ENCODE results near the gene PLA2G12A. TPM values are rescaled to one million over a fixed set of nuclear protein-coding genes. Genes with fewer than 3 reads are reported as not detected.

PLA2G12A gene
- total RNA-seq, 1 experiment from 2014 or later: 20.7 TPM

GRCh38 chr4:109764376-109764775 lies 34.5 kb upstream of the PLA2G12A start:
- ATAC-seq (no peak), DNase-seq (ENCODE audit: low read depth, low spot score) (no peak)
- Histone ChIP-seq H3K4me1 (ENCODE audit: control insufficient read depth, insufficient read depth, low read length) (no peaks in the 10 kb centered on the region), H3K4me3 (ENCODE audit: low read depth in 2 of 2, low read length in 2 of 2) (no peak overlapping the region), H3K36me3 (ENCODE audit: control insufficient read depth, insufficient read depth, low read length) (no peaks in the 10 kb centered on the region), H3K9me3 (ENCODE audit: control insufficient read depth, insufficient read depth, low read depth, low read length) (no peaks in the 10 kb centered on the region), H3K27me3 (ENCODE audit: control insufficient read depth, insufficient read depth, low read length) (no peaks in the 10 kb centered on the region; the same call in 1 of the 2 replicates), H3K27ac (ENCODE audit: low read length) (no peak overlapping the region)
- CTCF ChIA-PET: no interaction called here
- POLR2A ChIA-PET: no interaction called here
- in situ Hi-C loops (cut with HindIII; ENCODE audit: low pct_unique_long_range_greater_than_20kb, low sequenced_read_pairs): no loop called here
- BruUV-seq (replicated peaks): no TSS peak
- no peak for TF ChIP-seq TCF7L2 (IDR thresholded peaks at IDR 0.05; ENCODE audit: low read depth, low read length)
- no peak for TF ChIP-seq POLR2AphosphoS5 (IDR thresholded peaks at IDR 0.05; ENCODE audit: low read depth, low read length)
- TF ChIP-seq CTCF (IDR thresholded peaks at IDR 0.05): no peak
- TF ChIP-seq, protein P1, sequence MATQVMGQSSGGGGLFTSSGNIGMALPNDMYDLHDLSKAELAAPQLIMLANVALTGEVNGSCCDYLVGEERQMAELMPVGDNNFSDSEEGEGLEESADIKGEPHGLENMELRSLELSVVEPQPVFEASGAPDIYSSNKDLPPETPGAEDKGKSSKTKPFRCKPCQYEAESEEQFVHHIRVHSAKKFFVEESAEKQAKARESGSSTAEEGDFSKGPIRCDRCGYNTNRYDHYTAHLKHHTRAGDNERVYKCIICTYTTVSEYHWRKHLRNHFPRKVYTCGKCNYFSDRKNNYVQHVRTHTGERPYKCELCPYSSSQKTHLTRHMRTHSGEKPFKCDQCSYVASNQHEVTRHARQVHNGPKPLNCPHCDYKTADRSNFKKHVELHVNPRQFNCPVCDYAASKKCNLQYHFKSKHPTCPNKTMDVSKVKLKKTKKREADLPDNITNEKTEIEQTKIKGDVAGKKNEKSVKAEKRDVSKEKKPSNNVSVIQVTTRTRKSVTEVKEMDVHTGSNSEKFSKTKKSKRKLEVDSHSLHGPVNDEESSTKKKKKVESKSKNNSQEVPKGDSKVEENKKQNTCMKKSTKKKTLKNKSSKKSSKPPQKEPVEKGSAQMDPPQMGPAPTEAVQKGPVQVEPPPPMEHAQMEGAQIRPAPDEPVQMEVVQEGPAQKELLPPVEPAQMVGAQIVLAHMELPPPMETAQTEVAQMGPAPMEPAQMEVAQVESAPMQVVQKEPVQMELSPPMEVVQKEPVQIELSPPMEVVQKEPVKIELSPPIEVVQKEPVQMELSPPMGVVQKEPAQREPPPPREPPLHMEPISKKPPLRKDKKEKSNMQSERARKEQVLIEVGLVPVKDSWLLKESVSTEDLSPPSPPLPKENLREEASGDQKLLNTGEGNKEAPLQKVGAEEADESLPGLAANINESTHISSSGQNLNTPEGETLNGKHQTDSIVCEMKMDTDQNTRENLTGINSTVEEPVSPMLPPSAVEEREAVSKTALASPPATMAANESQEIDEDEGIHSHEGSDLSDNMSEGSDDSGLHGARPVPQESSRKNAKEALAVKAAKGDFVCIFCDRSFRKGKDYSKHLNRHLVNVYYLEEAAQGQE (IDR thresholded peaks at IDR 0.05; ENCODE audit: insufficient read depth in 1 of 2, low read depth in 2 of 2, low read length in 1 of 2): no peak
- no peak for TF ChIP-seq SIN3A (IDR thresholded peaks at IDR 0.05; ENCODE audit: borderline replicate concordance, insufficient read depth, low read depth, low read length)
- intact Hi-C loops (cut with micrococcal nuclease; ENCODE audit: unreplicated experiment): no loop called here

- no TSS peak for BruUV-seq (replicated peaks)
- Histone ChIP-seq H3K4me1 (ENCODE audit: control insufficient read depth, insufficient read depth, low read length) (no peaks in the 10 kb centered on the region), H3K36me3 (ENCODE audit: control insufficient read depth, insufficient read depth, low read length) (no peaks in the 10 kb centered on the region), H3K9me3 (ENCODE audit: control insufficient read depth, insufficient read depth, low read depth, low read length) (no peaks in the 10 kb centered on the region), H3K27me3 (ENCODE audit: control insufficient read depth, insufficient read depth, low read length) (no peaks in the 10 kb centered on the region; the same call in 1 of the 2 replicates), H3K27ac (ENCODE audit: low read length) (no peak overlapping the region), H3K4me3 (ENCODE audit: low read depth in 2 of 2, low read length in 2 of 2) (no peak overlapping the region)
- ChIA-PET POLR2A (no interaction called here), CTCF (no interaction called here)
- in situ Hi-C loops (cut with HindIII; ENCODE audit: low pct_unique_long_range_greater_than_20kb, low sequenced_read_pairs) (no loop called here), intact Hi-C loops (cut with micrococcal nuclease; ENCODE audit: unreplicated experiment) (no loop called here)
- TF ChIP-seq TCF7L2 (IDR thresholded peaks at IDR 0.05; ENCODE audit: low read depth, low read length) (no peak), CTCF (IDR thresholded peaks at IDR 0.05) (no peak), SIN3A (IDR thresholded peaks at IDR 0.05; ENCODE audit: borderline replicate concordance, insufficient read depth, low read depth, low read length) (no peak), POLR2AphosphoS5 (IDR thresholded peaks at IDR 0.05; ENCODE audit: low read depth, low read length) (no peak)
- TF ChIP-seq, protein P1 (IDR thresholded peaks at IDR 0.05; ENCODE audit: insufficient read depth in 1 of 2, low read depth in 2 of 2, low read length in 1 of 2): no peak
- no peak for ATAC-seq
- DNase-seq (ENCODE audit: low read depth, low spot score): no peak
Observed at GRCh38 chr4:109760682-109761081, 30.8 kb upstream of the PLA2G12A start.
